ENCODE results near the gene ALLC.
"Not testable (repeated sequence)": the region's sequence is repeated elsewhere in the genome, so short reads cannot be mapped to it uniquely, and the experiment has no call there.

The ALLC gene

DNA sequence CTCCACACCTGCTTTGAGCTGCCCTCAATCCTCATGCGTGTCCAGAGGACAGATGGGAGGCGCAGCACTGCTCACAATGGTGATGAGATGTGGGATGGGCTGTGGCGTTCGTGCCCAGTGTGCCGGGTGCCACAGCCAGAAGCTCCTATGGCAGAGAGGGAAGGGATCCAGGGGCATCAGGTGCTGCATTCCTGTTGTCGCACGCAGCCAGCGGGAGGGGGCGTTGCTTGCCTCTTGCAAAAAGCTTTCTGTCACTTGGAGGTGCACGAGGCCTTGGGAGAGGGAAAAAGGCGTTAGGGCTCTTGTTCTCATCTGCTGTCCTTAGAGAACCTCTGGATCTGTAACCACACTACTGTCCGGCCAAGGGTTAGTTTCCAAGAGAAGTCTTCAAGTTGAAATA is 29.2 kb upstream of the ALLC start:
- no peak overlapping the region for H3K9ac ChIP-seq (ENCODE audit: low read length)
- no peak overlapping the region for H3K27ac ChIP-seq (ENCODE audit: low read depth, low read length)
- no peaks in the 10 kb centered on the region for H3K27me3 ChIP-seq (ENCODE audit: control insufficient read depth, insufficient read depth, low read length)
- no peak overlapping the region for H3K4me3 ChIP-seq (ENCODE audit: low read length)
- H3K4me1 ChIP-seq (ENCODE audit: control insufficient read depth, insufficient read depth, low read length), result peaks cover 3% of the 10 kb centered on the region
- no peaks in the 10 kb centered on the region for H3K36me3 ChIP-seq (ENCODE audit: control insufficient read depth, insufficient read depth, low read length)

DNA sequence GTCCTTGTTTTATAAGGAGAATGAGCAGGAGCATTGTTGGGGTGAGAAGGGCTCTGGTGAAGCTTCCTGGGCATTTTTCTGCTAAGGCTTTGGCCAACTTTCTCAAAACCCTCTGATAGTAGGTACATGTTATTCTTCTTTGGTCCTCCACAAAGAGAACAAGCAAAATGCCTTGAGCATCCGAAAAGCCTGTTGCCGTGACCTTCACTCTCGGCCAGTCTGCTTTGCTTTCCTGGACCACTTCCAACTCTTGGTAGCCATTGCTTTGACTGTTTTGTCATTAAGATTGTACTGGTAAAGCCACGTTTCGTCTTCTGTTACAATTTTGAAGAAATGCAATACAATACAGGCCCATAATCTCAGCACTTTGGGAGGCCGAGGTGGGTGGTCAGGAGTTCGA is 27.4 kb upstream of the ALLC start:
- peaks cover 3% of the 10 kb centered on the region for H3K4me1 ChIP-seq (ENCODE audit: control insufficient read depth, insufficient read depth, low read length)
- H3K27me3 ChIP-seq (ENCODE audit: control insufficient read depth, insufficient read depth, low read length), result no peaks in the 10 kb centered on the region
- no peak overlapping the region for H3K9ac ChIP-seq (ENCODE audit: low read length)
- no peaks in the 10 kb centered on the region for H3K36me3 ChIP-seq (ENCODE audit: control insufficient read depth, insufficient read depth, low read length)
- no peak overlapping the region for H3K4me3 ChIP-seq (ENCODE audit: low read length)
- no peak overlapping the region for H3K27ac ChIP-seq (ENCODE audit: low read depth, low read length)

DNA sequence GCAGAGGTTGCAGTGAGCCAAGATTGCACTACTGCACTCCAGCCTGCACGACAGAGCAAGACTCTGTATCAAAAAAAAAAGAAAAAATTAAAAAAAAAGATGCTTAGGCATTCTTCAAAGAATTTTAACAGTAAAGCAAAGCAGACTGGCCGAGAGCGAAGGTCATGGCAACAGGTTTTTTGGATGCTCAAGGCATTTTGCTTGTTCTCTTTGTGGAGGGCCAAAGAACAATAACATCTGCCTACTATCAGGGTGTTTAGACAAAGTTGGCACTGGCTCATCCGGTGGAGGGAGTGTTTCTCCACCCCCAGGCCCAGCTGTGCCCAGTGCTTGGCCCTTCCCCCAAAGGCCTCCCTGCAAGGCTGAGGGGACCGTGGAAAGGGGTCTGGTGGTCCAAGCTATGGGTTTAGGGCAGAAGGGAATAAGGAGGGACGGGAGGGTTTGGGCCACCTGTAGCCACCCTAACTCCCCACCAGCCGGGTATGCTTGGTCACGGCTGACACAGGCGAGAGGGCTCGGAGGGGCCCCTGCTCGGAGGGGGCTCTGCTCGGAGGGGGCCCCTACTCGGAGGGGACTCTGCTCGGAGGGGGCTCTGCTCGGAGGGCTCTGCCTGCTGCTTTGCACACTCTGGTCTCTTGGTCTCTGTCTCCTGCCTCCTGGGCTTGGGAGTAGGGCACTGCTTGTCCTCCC is 26.7 kb upstream of the ALLC start:
- no peak overlapping the region for H3K9ac ChIP-seq (ENCODE audit: low read length)
- no peaks in the 10 kb centered on the region for H3K36me3 ChIP-seq (ENCODE audit: control insufficient read depth, insufficient read depth, low read length)
- H3K4me1 ChIP-seq (ENCODE audit: control insufficient read depth, insufficient read depth, low read length), result peaks cover 3% of the 10 kb centered on the region
- H3K27me3 ChIP-seq (ENCODE audit: control insufficient read depth, insufficient read depth, low read length), result no peaks in the 10 kb centered on the region
- no peak overlapping the region for H3K4me3 ChIP-seq (ENCODE audit: low read length)
- no peak overlapping the region for H3K27ac ChIP-seq (ENCODE audit: low read depth, low read length)

DNA sequence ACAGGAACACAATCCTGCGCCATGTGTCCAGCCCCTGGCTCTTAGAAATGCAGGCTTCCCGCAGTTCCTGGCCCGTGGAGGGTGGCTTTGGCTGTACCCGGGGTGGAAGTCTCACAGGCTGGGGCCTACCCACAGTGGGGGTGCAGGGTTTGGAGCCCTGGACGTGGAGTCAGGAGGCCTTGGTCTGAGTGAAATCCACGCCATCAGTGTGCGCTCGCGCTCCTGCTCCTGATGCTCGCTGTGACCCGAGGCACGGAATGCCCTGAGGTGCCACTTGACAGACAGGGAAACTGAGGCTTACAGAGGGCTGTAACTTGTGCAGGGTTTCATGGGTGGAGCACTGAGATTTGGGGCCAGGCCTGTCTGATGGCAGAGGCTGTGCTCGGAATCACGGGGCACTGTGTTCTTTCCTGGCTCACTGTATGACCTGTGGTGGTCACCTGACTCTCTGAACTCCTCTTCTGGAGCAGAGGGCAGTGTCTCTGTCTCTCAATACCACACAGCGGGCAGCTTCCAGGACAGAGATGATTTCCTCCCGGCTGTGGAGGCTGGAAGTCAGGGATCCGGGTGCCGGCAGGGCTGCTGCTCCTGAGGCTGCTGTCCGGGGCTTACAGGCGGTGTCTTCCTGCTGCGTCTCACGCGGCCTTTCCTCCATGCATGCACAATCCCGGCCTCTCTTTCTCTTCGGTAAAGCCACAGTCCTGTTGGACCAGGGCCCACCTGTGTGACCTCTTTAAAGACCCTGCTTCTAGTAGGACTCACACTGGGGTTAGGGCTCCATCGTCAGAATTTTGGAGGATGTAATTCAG is 25.9 kb upstream of the ALLC start:
- H3K36me3 ChIP-seq (ENCODE audit: control insufficient read depth, insufficient read depth, low read length), result no peaks in the 10 kb centered on the region
- H3K4me1 ChIP-seq (ENCODE audit: control insufficient read depth, insufficient read depth, low read length), result peaks cover 3% of the 10 kb centered on the region
- no peaks in the 10 kb centered on the region for H3K27me3 ChIP-seq (ENCODE audit: control insufficient read depth, insufficient read depth, low read length)
- no peak overlapping the region for H3K9ac ChIP-seq (ENCODE audit: low read length)
- H3K4me3 ChIP-seq (ENCODE audit: low read length), result no peak overlapping the region
- H3K27ac ChIP-seq (ENCODE audit: low read depth, low read length), result no peak overlapping the region

DNA sequence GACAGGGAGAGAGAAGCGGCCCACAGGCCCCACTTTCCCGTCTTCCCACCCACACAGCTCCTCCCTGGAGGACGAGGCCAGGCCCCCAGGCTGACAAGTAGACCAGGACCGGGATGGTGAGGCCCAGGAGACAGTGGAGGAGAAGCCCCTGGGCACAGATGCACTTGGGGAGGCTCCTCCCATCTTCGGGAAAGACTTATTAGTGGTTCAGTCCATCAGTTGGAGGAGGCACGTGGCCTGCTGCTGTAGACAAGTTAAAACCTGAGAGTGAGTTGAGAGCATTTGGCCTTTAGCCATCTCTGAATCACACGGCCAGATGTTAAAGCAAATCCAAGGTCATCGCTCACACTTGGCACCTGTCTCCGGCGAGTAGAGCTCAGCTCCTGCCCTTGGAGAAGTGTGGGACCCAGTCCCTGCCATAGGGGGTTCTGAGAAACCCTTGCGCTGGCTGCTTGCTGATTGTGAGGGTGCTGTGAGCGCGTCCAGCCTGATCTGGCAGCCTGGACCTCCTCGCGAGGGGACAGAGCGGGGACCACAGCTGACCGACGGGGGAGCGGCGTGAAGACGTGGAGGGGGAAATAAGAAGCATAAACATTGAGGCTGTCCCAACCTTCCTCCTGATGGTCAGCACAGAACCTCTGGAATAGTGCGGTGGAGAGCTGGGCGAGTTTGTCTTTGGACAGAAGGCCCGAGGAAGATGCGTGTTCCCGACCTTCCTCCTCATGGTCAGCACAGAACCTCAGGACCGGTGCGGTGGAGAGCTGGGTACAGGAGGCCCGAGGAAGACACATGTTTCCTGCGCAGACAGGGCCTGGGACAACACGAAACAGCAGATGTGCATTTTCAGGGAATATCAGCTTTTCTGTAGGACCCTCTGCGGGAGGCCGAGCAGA is 24.7 kb upstream of the ALLC start:
- Histone ChIP-seq H3K27ac (ENCODE audit: low read depth, low read length) (no peak overlapping the region), H3K36me3 (ENCODE audit: control insufficient read depth, insufficient read depth, low read length) (no peaks in the 10 kb centered on the region), H3K27me3 (ENCODE audit: control insufficient read depth, insufficient read depth, low read length) (no peaks in the 10 kb centered on the region), H3K4me1 (ENCODE audit: control insufficient read depth, insufficient read depth, low read length) (peaks cover 3% of the 10 kb centered on the region), H3K4me3 (ENCODE audit: low read length) (no peak overlapping the region), H3K9ac (ENCODE audit: low read length) (no peak overlapping the region)

DNA sequence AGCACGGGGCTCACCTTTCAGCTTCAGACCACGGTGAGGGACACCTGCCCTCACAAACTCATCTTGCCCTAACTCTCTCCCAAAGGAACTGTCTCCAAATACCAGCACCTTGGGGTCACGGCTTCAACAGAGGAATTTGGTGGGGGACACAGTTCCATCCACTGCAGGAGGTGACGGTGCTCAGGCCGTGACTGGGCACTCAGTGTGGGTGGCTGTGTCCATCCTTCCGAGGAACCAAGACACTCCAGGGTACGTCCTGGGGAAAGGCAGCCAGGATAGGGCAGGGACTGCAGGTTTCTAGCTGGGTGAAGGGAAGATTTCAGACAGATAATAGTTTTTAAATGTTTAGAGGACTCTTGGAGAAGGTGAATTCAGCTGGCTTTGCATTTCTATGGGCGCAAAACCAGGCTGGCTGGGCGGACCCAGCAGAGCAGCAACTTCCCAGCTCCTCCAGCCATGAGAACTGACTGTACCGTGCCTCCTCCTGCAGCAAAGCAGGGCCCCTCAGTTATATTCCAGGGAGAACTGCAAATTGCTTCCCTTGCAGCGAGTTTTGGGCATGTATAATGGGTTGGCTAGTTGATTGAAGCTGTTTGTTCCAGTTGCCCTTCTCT is 23.9 kb upstream of the ALLC start:
- Histone ChIP-seq H3K27ac (ENCODE audit: low read depth, low read length) (no peak overlapping the region), H3K36me3 (ENCODE audit: control insufficient read depth, insufficient read depth, low read length) (no peaks in the 10 kb centered on the region), H3K4me3 (ENCODE audit: low read length) (no peak overlapping the region), H3K27me3 (ENCODE audit: control insufficient read depth, insufficient read depth, low read length) (no peaks in the 10 kb centered on the region), H3K9ac (ENCODE audit: low read length) (no peak overlapping the region), H3K4me1 (ENCODE audit: control insufficient read depth, insufficient read depth, low read length) (no peaks in the 10 kb centered on the region)

DNA sequence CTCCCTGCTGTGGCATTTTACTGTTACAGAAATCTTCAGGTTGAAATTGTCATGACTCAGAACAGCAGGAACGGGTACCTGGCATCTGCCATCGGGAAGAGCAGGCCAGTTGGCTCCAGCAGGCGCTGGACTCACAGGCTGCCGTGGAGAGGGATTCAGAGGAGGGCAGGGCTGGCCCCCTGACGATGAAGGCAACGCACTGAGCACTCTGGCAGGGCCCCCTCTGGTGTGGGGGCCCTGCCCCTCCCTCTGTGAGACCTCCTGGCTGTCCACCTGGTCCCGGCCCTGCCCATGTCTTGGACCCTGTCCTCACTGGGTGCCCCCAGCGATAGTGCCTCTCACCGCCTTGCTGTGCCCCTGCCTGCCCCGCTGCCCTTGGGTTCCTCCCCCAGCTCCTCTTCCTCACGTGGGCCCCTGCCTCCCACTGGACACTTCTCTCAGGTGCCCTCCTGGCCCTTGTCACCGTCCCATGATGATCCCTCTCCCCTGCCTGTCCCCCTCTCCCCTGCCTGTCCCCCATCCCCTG is 23.3 kb upstream of the ALLC start:
- H3K36me3 ChIP-seq (ENCODE audit: control insufficient read depth, insufficient read depth, low read length), result no peaks in the 10 kb centered on the region
- H3K9ac ChIP-seq (ENCODE audit: low read length), result no peak overlapping the region
- no peak overlapping the region for H3K4me3 ChIP-seq (ENCODE audit: low read length)
- H3K27me3 ChIP-seq (ENCODE audit: control insufficient read depth, insufficient read depth, low read length), result no peaks in the 10 kb centered on the region
- no peaks in the 10 kb centered on the region for H3K4me1 ChIP-seq (ENCODE audit: control insufficient read depth, insufficient read depth, low read length)
- H3K27ac ChIP-seq (ENCODE audit: low read depth, low read length), result no peak overlapping the region

DNA sequence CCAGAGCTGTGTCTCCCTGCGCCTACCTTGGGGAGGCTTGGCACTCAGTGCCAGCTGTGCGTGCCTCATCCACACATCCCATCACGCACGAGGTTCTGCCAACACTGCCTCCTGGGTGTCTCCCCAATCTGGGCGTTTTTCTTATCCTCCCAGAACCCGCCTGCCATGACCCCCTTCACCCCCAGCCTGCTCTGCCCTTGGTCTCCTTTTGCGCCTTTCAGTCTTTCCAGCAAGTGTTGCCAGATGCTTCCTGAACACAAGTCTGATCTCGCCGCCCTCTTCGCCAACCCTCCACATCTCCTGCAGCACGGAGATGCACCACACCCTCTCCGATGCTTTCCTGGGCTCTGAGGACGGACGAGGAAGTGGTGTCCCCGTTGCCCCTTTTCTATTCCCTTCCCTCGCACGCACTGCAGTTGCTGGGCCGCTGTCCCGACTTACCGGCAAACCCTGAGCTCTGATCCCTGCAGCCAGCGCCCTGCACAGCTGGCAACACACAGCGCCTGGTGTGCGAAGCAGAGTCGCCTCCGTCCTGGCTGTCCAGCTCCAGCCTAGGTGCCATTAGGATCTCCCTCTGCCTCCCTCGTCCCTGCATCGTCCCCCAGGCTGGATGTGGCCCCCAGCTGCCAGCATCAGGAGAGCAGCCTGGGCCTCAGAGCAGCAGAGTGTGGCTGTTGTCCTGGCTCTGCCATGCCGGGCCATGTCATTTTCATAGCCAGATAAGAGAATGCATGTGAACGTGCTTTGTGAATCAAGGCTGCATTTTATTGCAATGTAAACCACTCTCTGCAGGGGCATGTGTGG is 22.6 kb upstream of the ALLC start:
- H3K4me3 ChIP-seq (ENCODE audit: low read length), result no peak overlapping the region

DNA sequence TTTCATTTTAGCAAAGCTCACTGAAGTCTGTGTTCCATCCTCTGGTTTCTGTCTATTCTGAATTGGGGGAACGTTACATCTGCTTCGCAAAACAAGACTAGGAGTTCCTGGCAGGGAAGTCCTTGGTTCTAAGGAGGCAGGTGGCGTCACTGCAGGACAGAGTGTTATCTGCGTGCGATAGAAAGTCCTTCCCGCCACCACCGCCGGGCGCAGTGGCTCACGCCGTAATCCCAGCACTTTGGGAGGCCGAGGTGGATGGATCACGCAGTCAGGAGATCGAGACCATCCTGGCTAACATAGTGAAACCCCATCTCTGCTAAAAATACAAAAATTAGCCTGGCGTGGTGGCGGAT is 22.0 kb upstream of the ALLC start:
- H3K36me3 ChIP-seq (ENCODE audit: control insufficient read depth, insufficient read depth, low read length); H3K4me1 ChIP-seq (ENCODE audit: control insufficient read depth, insufficient read depth, low read length); H3K9ac ChIP-seq (ENCODE audit: low read length); H3K4me3 ChIP-seq (ENCODE audit: low read length); H3K27me3 ChIP-seq (ENCODE audit: control insufficient read depth, insufficient read depth, low read length); H3K27ac ChIP-seq (ENCODE audit: low read depth, low read length): not testable (repeated sequence)

More for the DNA sequence above, 22.6 kb upstream of the ALLC start:
- Histone ChIP-seq H3K36me3 (ENCODE audit: control insufficient read depth, insufficient read depth, low read length) (no peaks in the 10 kb centered on the region), H3K4me1 (ENCODE audit: control insufficient read depth, insufficient read depth, low read length) (no peaks in the 10 kb centered on the region), H3K27ac (ENCODE audit: low read depth, low read length) (no peak overlapping the region), H3K27me3 (ENCODE audit: control insufficient read depth, insufficient read depth, low read length) (no peaks in the 10 kb centered on the region), H3K9ac (ENCODE audit: low read length) (no peak overlapping the region)

DNA sequence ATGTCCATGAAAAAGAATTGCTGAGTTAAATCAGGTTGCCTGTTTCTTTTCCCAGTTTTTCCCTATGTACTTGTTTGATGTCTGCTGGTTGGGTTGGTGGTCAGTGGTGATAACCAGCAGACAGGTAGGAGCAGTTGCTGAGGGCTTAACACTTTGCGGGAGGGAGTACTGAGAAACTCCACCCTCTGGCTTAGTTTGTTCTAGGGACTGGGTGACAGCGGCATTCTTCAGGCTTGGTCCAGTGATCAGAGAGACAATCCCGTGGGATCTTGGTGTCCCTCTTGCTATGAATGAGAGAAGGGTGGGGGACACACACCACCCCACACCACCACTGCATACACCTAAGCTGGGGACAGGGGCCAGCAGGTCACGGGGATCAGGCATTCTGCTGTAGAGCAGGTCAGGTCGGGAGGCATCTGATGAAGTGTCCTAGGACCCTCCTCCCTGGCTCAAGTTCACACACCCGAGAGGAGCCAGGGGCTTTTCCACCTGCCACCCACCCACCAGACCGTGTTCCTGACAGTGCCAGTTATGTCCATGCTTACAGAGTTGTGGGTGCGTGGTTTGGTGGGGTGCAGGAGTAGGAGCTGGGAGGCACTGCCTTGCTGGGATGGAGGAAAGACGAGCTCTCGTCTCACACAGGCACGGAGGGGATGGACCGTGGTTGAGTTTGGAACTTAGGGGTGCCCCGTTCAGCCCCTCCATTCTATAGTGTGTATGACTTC is 21.3 kb upstream of the ALLC start:
- Histone ChIP-seq H3K27ac (ENCODE audit: low read depth, low read length) (no peak overlapping the region), H3K4me1 (ENCODE audit: control insufficient read depth, insufficient read depth, low read length) (no peaks in the 10 kb centered on the region), H3K27me3 (ENCODE audit: control insufficient read depth, insufficient read depth, low read length) (no peaks in the 10 kb centered on the region), H3K9ac (ENCODE audit: low read length) (no peak overlapping the region), H3K4me3 (ENCODE audit: low read length) (no peak overlapping the region), H3K36me3 (ENCODE audit: control insufficient read depth, insufficient read depth, low read length) (no peaks in the 10 kb centered on the region)

DNA sequence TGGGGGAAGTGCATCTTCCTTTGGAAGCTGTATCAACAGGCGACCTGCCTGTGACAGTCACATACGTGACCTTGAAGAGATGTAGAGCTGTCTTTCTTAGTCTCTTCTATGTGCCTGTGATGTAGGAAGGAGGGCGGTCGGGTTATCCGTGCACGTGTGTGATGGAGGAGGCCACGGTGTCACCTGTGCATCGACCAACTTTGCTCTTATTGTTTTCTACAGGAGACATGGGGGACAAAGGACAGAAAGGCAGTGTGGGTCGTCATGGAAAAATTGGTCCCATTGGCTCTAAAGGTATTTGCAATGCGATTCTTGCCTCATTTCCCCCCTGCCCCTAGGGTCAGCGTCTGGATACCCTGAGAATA is 20.7 kb upstream of the ALLC start:
- no peaks in the 10 kb centered on the region for H3K36me3 ChIP-seq (ENCODE audit: control insufficient read depth, insufficient read depth, low read length)
- H3K9ac ChIP-seq (ENCODE audit: low read length), result no peak overlapping the region
- H3K27me3 ChIP-seq (ENCODE audit: control insufficient read depth, insufficient read depth, low read length), result no peaks in the 10 kb centered on the region
- H3K27ac ChIP-seq (ENCODE audit: low read depth, low read length), result no peak overlapping the region
- no peaks in the 10 kb centered on the region for H3K4me1 ChIP-seq (ENCODE audit: control insufficient read depth, insufficient read depth, low read length)
- H3K4me3 ChIP-seq (ENCODE audit: low read length), result no peak overlapping the region
